Gastroesophageal sphincter (tissue), 4 donors: ENCODE results near the gene OR1I1. TPM values are rescaled to one million over a fixed set of nuclear protein-coding genes. Genes with fewer than 3 reads are reported as not detected.
A peak's percentile ranks its signal among the peaks of the same experiment; 100 is the strongest.

ENCODE experiments used
- ATAC-seq: fragments of 150-250 bp; one replicate; pipeline ENCODE4 v1.9.1; 2016; ENCODE audit warnings: mild to moderate bottlenecking, moderate library complexity
- H3K27ac ChIP-seq, 4 donors: fragments of 200-600 bp; sonication (generic) in 3 of 4; 1 replicate in 3 of 4; 2 replicates in 1 of 4; pipeline ENCODE4 v1.5.1; 2016 to 2019
- H3K27me3 ChIP-seq: fragments of 200-600 bp; sonication (generic); one replicate; pipeline ENCODE4 v1.5.1; 2019
- H3K36me3 ChIP-seq, 2 donors: fragments of 200-600 bp; sonication (generic); one replicate each; pipeline ENCODE4 v1.5.1; 2019; ENCODE audit warnings: control low read depth in 1 of 2
- H3K4me1 ChIP-seq, 3 donors: fragments of 200-600 bp; sonication (generic); 1 replicate in 2 of 3; 2 replicates in 1 of 3; pipeline ENCODE4 v1.5.1; 2016 to 2019; ENCODE audit warnings: control low read depth in 2 of 3
- H3K4me3 ChIP-seq, 2 donors: fragments of 200-600 bp; sonication (generic); one replicate each; pipeline ENCODE4 v1.5.1; 2019; ENCODE audit warnings: mild to moderate bottlenecking in 1 of 2, moderate library complexity in 1 of 2
- H3K9me3 ChIP-seq, 3 donors: fragments of 200-600 bp; sonication (generic); one replicate each; pipeline ENCODE4 v1.5.1; 2017 to 2019; ENCODE audit warnings: control low read depth in 2 of 3
- EP300 ChIP-seq: sonication (generic); formaldehyde crosslinking; IDR thresholded peaks from one replicate; pipeline ENCODE4 v1.6.1; 2017; ENCODE audit warnings: antibody characterized with exemption, mild to moderate bottlenecking
- POLR2A ChIP-seq, 2 donors: fragments of 450-650 bp; IDR thresholded peaks; one replicate each; pipeline ENCODE4 v1.6.1; 2017; ENCODE audit warnings: antibody characterized with exemption in 2 of 2, mild to moderate bottlenecking in 2 of 2, moderate library complexity in 1 of 2
- POLR2AphosphoS5 ChIP-seq: sonication (generic); formaldehyde crosslinking; IDR thresholded peaks from one replicate; pipeline ENCODE4 v1.6.1; 2017; ENCODE audit warnings: antibody characterized with exemption
- WGBS, 2 donors: methylation state at CpG; one replicate each; pipeline ENCODE4 v1.1.5; 2018; ENCODE audit warnings: low coverage in 1 of 2; 5-methylcytosine and 5-hydroxymethylcytosine counted together
- total RNA-seq, 4 donors: library from RNA; depleted of rRNA; stranded (reverse); fragments of >200 nt; gene quantifications; one replicate each; pipeline ENCODE4 v1.1.0, GENCODE V29; 2016
- TF ChIP-seq, protein P1 (sequence below), 4 experiments: fragments of 200-600 bp in 2 of 4; fragments of 450-650 bp in 2 of 4; sonication (generic) in 1 of 4; IDR thresholded peaks; one replicate each; pipeline ENCODE4 v1.5.1; 2017 to 2019; ENCODE audit warnings: antibody characterized with exemption in 4 of 4, mild to moderate bottlenecking in 2 of 4, moderate library complexity in 2 of 4

OR1I1 gene
- total RNA-seq, 4 donors from 2014 or later, result not detected

- ATAC-seq, result peak; percentile 11
- H3K27me3 ChIP-seq, result no peaks in the 10 kb centered on the region
- H3K36me3 ChIP-seq, result peaks cover 0 to 44% of the 10 kb centered on the region in 2 donors
- peak overlapping the region in 3 of 4 donors; percentile 93 to 97 (median 93) for H3K27ac ChIP-seq
- H3K4me3 ChIP-seq, result peak overlapping the region in 1 of 2 donors; percentile 68
- peaks cover 0 to 39% (median 15%) of the 10 kb centered on the region in 3 donors for H3K4me1 ChIP-seq
- WGBS, 2 donors, result 33% methylated on average over 1 of the region's 5 CpGs; no CpG with 5 or more reads in 1 of the 2 donors
- no peaks in the 10 kb centered on the region for H3K9me3 ChIP-seq
- TF ChIP-seq POLR2AphosphoS5, result peak; percentile 89
- TF ChIP-seq EP300, result no peak
These were observed 41.9 kb downstream of the OR1I1 start for GRCh38 chr19:15123900-15124299.

DNA sequence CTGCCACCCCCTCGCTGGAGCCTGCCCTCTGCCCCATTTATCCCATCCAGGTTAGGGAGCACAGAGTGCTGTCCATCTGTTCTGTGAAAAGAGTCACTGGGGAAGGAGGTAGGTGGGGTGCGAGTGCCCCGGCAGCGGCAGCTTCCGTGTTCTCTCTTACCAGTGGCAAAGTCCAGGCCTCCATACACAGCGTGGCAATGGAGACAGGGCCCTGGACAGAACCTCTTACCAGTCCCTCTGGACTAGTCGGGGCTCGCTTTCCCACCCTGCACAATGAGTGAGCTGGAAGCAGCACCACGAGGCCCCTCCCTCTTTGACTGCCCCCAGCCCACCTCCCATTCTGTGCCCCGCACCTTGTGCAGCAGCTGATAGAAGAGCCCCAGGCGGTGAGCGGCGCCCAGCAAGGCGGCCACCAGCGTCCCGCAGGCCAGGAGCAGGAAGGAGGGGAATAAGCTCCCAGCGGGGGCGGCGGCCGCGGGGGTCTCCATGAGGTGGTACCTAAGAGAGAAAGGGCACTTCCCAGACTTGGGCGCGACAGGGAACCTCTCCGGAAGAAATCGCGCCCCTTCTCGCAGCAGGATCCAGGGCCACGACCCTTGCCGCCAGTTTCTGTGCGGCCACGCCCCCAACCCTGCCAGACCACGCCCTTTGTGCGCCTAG, 42.7 kb downstream of the OR1I1 start:
- 8 to 11% methylated on average over 1 to 7 of the region's 33 CpGs for WGBS, 2 donors
- TF ChIP-seq POLR2A (IDR thresholded peaks at IDR 0.05), result no peak
- Histone ChIP-seq H3K27me3 (no peaks in the 10 kb centered on the region), H3K4me1 (peaks cover 0 to 39% (median 15%) of the 10 kb centered on the region in 3 donors), H3K4me3 (peak overlapping the region; percentile 56 to 68), H3K27ac (peak overlapping the region; percentile 68 to 97 (median 93)), H3K9me3 (no peaks in the 10 kb centered on the region), H3K36me3 (peaks cover 0 to 36% of the 10 kb centered on the region in 2 donors)
- no peak for ATAC-seq

DNA sequence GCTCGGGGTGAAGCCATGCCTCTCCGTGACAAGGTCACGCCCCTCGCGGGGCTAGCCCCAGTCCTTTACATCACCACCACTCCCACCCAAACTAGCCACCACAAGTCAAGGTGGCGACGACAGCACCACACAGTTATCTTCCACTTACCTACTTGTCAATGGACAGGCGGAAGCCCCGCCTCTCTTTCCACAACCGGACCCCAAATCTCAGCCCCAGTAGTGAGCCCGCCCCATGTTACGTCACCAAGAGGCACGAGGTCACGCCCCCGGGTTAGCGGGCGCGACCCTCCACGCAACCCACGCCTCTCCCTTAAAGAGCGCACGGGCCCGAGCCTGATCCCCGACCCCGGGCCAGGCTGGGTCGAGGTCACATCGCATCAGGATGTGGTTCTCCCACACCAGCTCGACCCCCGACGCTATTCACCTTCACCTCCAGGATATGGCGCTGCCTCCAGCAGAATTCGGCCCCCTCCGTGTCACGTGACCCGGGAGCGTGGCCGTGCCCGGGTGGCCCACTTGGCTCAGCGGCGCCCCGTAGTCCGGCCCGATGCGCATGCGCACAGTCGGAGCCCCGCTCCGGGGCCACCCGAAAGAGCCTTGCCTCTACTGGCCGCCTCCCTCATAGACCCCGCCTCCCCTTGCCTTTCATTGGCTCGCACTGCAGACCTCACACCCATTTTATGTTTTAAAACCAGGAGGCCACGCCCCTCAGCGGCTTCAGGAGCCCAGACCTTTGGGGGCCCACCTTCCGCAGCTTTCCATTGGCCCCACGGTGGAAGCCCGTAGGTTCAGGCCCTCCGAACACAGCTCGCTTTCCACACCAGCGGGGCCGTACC, 43.4 kb downstream of the OR1I1 start:
- Histone ChIP-seq H3K27ac (peak overlapping the region; percentile 68 to 97 (median 93)), H3K36me3 (peaks cover 0 to 29% of the 10 kb centered on the region in 2 donors), H3K4me3 (peak overlapping the region; percentile 56 to 68), H3K9me3 (no peaks in the 10 kb centered on the region), H3K27me3 (no peaks in the 10 kb centered on the region), H3K4me1 (peaks cover 0 to 39% (median 15%) of the 10 kb centered on the region in 3 donors)
- 0% methylated on average over 7 to 18 of the region's 61 CpGs for WGBS, 2 donors
- ATAC-seq, result peak; percentile 97
- TF ChIP-seq, protein P1, sequence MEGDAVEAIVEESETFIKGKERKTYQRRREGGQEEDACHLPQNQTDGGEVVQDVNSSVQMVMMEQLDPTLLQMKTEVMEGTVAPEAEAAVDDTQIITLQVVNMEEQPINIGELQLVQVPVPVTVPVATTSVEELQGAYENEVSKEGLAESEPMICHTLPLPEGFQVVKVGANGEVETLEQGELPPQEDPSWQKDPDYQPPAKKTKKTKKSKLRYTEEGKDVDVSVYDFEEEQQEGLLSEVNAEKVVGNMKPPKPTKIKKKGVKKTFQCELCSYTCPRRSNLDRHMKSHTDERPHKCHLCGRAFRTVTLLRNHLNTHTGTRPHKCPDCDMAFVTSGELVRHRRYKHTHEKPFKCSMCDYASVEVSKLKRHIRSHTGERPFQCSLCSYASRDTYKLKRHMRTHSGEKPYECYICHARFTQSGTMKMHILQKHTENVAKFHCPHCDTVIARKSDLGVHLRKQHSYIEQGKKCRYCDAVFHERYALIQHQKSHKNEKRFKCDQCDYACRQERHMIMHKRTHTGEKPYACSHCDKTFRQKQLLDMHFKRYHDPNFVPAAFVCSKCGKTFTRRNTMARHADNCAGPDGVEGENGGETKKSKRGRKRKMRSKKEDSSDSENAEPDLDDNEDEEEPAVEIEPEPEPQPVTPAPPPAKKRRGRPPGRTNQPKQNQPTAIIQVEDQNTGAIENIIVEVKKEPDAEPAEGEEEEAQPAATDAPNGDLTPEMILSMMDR (IDR thresholded peaks at IDR 0.05), result peak in 1 of 4 experiments; percentile 46
- TF ChIP-seq EP300 (no peak), POLR2A (IDR thresholded peaks at IDR 0.05) (peak; percentile 21 to 50), POLR2AphosphoS5 (peak; percentile 88)

DNA sequence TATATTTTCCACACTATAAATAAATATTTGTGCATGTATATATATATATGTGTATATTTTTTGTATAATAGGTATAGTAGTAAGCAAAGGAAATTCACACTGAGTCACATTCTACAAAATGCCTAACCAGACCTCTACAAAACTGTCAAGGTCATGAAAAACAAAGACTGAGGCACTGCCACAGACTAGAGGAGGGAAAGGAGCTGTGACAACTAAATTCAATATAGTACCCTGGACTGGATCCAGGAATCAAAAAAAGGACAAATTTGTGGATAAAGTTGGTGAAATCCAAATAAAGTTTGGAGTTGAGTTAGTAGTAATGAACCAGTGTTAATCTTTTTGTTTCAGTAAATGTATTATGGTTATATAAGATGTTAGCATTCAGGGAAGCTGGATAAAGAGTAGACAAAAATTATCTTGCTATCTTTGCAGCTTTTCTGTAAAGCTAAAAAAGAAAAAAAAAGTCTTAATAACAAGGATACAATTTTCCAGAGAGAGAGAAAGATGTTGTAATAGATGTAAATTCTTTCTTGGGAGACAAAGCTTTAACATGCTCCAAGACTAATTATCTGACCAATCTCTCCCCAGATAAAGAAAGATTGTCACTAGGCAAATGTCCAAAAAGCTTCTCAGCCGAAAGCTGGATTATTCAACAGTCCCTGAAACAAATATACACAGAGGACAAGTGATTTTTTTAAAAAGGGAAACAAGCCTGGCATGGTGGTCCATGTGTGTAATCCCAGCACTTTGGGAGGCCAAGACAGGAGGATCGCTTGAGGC, 44.3 kb downstream of the OR1I1 start:
- no peaks in the 10 kb centered on the region for H3K27me3 ChIP-seq
- H3K36me3 ChIP-seq, result peaks cover 0 to 20% of the 10 kb centered on the region in 2 donors
- H3K9me3 ChIP-seq, result no peaks in the 10 kb centered on the region
- 17 to 43% methylated on average over 1 to 2 of the region's 2 CpGs for whole genome bisulfite sequencing, 2 donors
- TF ChIP-seq POLR2AphosphoS5 (no peak), POLR2A (IDR thresholded peaks at IDR 0.05) (no peak), EP300 (no peak)
- TF ChIP-seq, protein P1 (IDR thresholded peaks at IDR 0.05), result no peak
- no peak for ATAC-seq
- H3K27ac ChIP-seq, result peak overlapping the region in 3 of 4 donors; percentile 93 to 97 (median 93)
- H3K4me1 ChIP-seq, result peaks cover 0 to 39% (median 15%) of the 10 kb centered on the region in 3 donors
- H3K4me3 ChIP-seq, result peak overlapping the region; percentile 56 to 68

DNA sequence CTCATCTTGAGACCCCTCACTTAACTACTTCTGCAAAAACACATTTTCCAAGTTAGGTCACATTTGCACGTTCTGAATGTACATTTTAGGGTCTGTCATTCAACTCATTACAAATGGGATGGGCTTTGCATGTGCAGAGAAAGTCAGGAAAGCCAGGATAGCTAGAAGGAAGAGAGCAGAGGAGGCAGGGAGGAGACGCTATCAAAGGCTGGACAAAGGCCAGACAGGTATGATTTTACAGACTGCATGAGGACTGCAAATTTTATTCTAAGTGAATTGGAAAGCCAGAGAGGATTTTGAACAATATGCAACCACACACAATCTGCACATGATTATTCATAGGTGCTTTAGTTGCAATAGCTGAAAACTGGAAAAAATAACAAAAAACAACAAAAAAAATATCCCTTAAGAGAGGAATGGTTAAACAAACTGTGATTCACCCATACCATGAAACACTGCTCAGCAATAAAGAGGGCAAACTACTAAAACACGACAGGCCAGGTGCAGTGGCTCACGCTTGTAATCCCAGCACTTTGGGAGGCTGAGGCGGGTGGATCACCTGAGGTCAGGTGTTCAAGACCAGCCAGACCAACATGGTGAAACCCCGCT, 46.3 kb downstream of the OR1I1 start:
- H3K27me3 ChIP-seq, result no peaks in the 10 kb centered on the region
- no peak for TF ChIP-seq POLR2AphosphoS5
- TF ChIP-seq EP300, result no peak
- TF ChIP-seq POLR2A (IDR thresholded peaks at IDR 0.05), result no peak
- TF ChIP-seq, protein P1 (IDR thresholded peaks at IDR 0.05), result no peak
- H3K27ac ChIP-seq, result no peak overlapping the region
- H3K9me3 ChIP-seq, result no peaks in the 10 kb centered on the region
- no peak overlapping the region for H3K4me3 ChIP-seq
- H3K36me3 ChIP-seq, result peaks cover 0 to under 1% of the 10 kb centered on the region in 2 donors
- H3K4me1 ChIP-seq, result peaks cover 0 to 31% (median 15%) of the 10 kb centered on the region in 3 donors
- ATAC-seq, result no peak
- WGBS, 2 donors, result 61 to 65% methylated on average over 2 to 6 of the region's 6 CpGs
